Ectodermal cell (in vitro differentiated cells): Measurements from ENCODE around the gene KRTAP9-3.
"Not testable (repeated sequence)": the region's sequence is repeated elsewhere in the genome, so short reads cannot be mapped to it uniquely, and the experiment has no call there.

Source experiments
- H3K27ac ChIP-seq: 2 replicates; pipeline ENCODE4 v1.7.0; 2013; ENCODE audit warnings: mild to moderate bottlenecking, low read depth, low read length; ENCODE audit not compliant: insufficient read depth, poor library complexity, severe bottlenecking
- H3K27me3 ChIP-seq: 2 replicates; pipeline ENCODE4 v1.7.0; 2013; ENCODE audit warnings: mild to moderate bottlenecking, low read length; ENCODE audit not compliant: insufficient read depth, control insufficient read depth, poor library complexity, severe bottlenecking
- H3K36me3 ChIP-seq: one replicate; pipeline ENCODE4 v1.7.0; 2013; ENCODE audit warnings: low read length; ENCODE audit not compliant: control insufficient read depth, insufficient read depth
- H3K4me1 ChIP-seq: one replicate; pipeline ENCODE4 v1.7.0; 2013; ENCODE audit warnings: low read length; ENCODE audit not compliant: control insufficient read depth, insufficient read depth
- H3K4me3 ChIP-seq: 2 replicates; pipeline ENCODE4 v1.7.0; 2013; ENCODE audit warnings: low read depth, low read length, control low read depth; ENCODE audit not compliant: insufficient read depth
- H3K9me3 ChIP-seq: 2 replicates; pipeline ENCODE4 v1.7.0; 2013; ENCODE audit warnings: mild to moderate bottlenecking, low read length, moderate library complexity; ENCODE audit not compliant: control insufficient read depth
- WGBS, 2 experiments: methylation state at CpG; one replicate each; pipeline ENCODE4 v1.1.7; 2013; ENCODE audit warnings: missing lambda C conversion rate in 2 of 2; 5-methylcytosine and 5-hydroxymethylcytosine counted together

Gene KRTAP9-3

GRCh38 chr17:41212524-41213169, 19.6 kb upstream of the KRTAP9-3 start:
- no peaks in the 10 kb centered on the region for H3K36me3 ChIP-seq
- H3K27me3 ChIP-seq = no peaks in the 10 kb centered on the region
- no peak overlapping the region for H3K4me3 ChIP-seq
- 81 to 84% methylated on average over 7 of the region's 7 CpGs for WGBS, 2 experiments
- no peaks in the 10 kb centered on the region for H3K4me1 ChIP-seq
- H3K27ac ChIP-seq = no peak overlapping the region
- no peaks in the 10 kb centered on the region for H3K9me3 ChIP-seq

GRCh38 chr17:41215681-41216080, 16.6 kb upstream of the KRTAP9-3 start:
- Histone ChIP-seq H3K36me3 (no peaks in the 10 kb centered on the region), H3K4me3 (no peak overlapping the region), H3K27me3 (no peaks in the 10 kb centered on the region), H3K9me3 (no peaks in the 10 kb centered on the region), H3K27ac (no peak overlapping the region), H3K4me1 (no peaks in the 10 kb centered on the region)
- 80 to 100% methylated on average over 1 of the region's 1 CpG for WGBS, 2 experiments

- H3K36me3 ChIP-seq = no peaks in the 10 kb centered on the region
- no peaks in the 10 kb centered on the region for H3K4me1 ChIP-seq
- H3K9me3 ChIP-seq = no peaks in the 10 kb centered on the region
- no peaks in the 10 kb centered on the region for H3K27me3 ChIP-seq
- WGBS, 2 experiments = 86 to 90% methylated on average over 2 of the region's 2 CpGs
- H3K4me3 ChIP-seq = no peak overlapping the region
- no peak overlapping the region for H3K27ac ChIP-seq
Measured at GRCh38 chr17:41223821-41224220, 8.4 kb upstream of the KRTAP9-3 start.

- WGBS, 2 experiments = 95 to 97% methylated on average over 6 of the region's 6 CpGs
- Histone ChIP-seq H3K4me3 (no peak overlapping the region), H3K36me3 (no peaks in the 10 kb centered on the region), H3K9me3 (no peaks in the 10 kb centered on the region), H3K27me3 (no peaks in the 10 kb centered on the region), H3K4me1 (no peaks in the 10 kb centered on the region), H3K27ac (no peak overlapping the region)
Measured at GRCh38 chr17:41226051-41226450, 6.2 kb upstream of the KRTAP9-3 start.

- H3K4me1 ChIP-seq, H3K27ac ChIP-seq: not testable (repeated sequence)
- WGBS, 2 experiments = 78 to 80% methylated on average over 2 of the region's 4 CpGs
Measured at GRCh38 chr17:41226598-41227095, 5.6 kb upstream of the KRTAP9-3 start, which contains the start of gene KRTAP9-2. Gene KRTAP9-2, plus strand, starts transcription at chr17:41226648. Its CDS starts 7 bp downstream, at chr17:41226655.

GRCh38 chr17:41230094-41230493, 2.2 kb upstream of the KRTAP9-3 start:
- Histone ChIP-seq H3K4me3 (no peak overlapping the region), H3K9me3 (no peaks in the 10 kb centered on the region), H3K27ac (no peak overlapping the region), H3K4me1 (no peaks in the 10 kb centered on the region), H3K27me3 (no peaks in the 10 kb centered on the region), H3K36me3 (no peaks in the 10 kb centered on the region)

More at GRCh38 chr17:41226598-41227095, 5.6 kb upstream of the KRTAP9-3 start, which contains the start of gene KRTAP9-2:
- H3K27me3 ChIP-seq, H3K4me3 ChIP-seq, H3K9me3 ChIP-seq, H3K36me3 ChIP-seq: not testable (repeated sequence)

GRCh38 chr17:41231731-41232130, 518 bp upstream of the KRTAP9-3 start:
- no peaks in the 10 kb centered on the region for H3K36me3 ChIP-seq
- H3K4me3 ChIP-seq = no peak overlapping the region
- no peaks in the 10 kb centered on the region for H3K4me1 ChIP-seq
- WGBS, 2 experiments = 94 to 95% methylated on average over 6 of the region's 6 CpGs
- H3K9me3 ChIP-seq = no peaks in the 10 kb centered on the region
- no peaks in the 10 kb centered on the region for H3K27me3 ChIP-seq
- no peak overlapping the region for H3K27ac ChIP-seq

- 90 to 95% methylated on average over 4 of the region's 4 CpGs for WGBS, 2 experiments
- not testable (repeated sequence) for H3K9me3 ChIP-seq, H3K27ac ChIP-seq, H3K27me3 ChIP-seq, H3K4me3 ChIP-seq, H3K36me3 ChIP-seq, H3K4me1 ChIP-seq
Measured at GRCh38 chr17:41237116-41237515, 4.9 kb downstream of the KRTAP9-3 start.

- not testable (repeated sequence) for H3K36me3 ChIP-seq, H3K4me3 ChIP-seq, H3K9me3 ChIP-seq, H3K27ac ChIP-seq, H3K27me3 ChIP-seq, H3K4me1 ChIP-seq
- WGBS, 2 experiments = 55 to 59% methylated on average over 3 of the region's 3 CpGs
Measured at GRCh38 chr17:41237949-41238437, 5.7 kb downstream of the KRTAP9-3 start, which contains the start of gene KRTAP9-8. Gene KRTAP9-8, plus strand, starts transcription at chr17:41237999. Its CDS starts 53 bp downstream, at chr17:41238052.

GRCh38 chr17:41246995-41247787, 14.9 kb downstream of the KRTAP9-3 start:
- H3K4me3 ChIP-seq, H3K27me3 ChIP-seq, H3K4me1 ChIP-seq, H3K27ac ChIP-seq, H3K36me3 ChIP-seq, H3K9me3 ChIP-seq: not testable (repeated sequence)
- WGBS, 2 experiments = 85 to 95% methylated on average over 1 of the region's 2 CpGs
